HuH-7 (cell line): ENCODE data around the gene AKIP1.
"Not testable (repeated sequence)": the region's sequence is repeated elsewhere in the genome, so short reads cannot be mapped to it uniquely, and the experiment has no call there.

Experiments used
- DNase-seq: peaks from one replicate; pipeline ENCODE4 v3.0.0; 2011; ENCODE audit warnings: low spot score

The AKIP1 gene

GRCh38 chr11:8911029-8911823 is at the start of gene AKIP1:
TSS of gene AKIP1 (plus strand) at chr11:8911189. CDS start at chr11:8911450, 261 bp downstream.
- DNase-seq, result peak; percentile 97

- DNase-seq, result no peak
Observed at GRCh38 chr11:8863838-8864237, 47.2 kb upstream of the AKIP1 start.

- no peak for DNase-seq
Observed at GRCh38 chr11:8865304-8865703, 45.7 kb upstream of the AKIP1 start.

- no peak for DNase-seq
Observed at GRCh38 chr11:8867035-8867434, 44.0 kb upstream of the AKIP1 start.

DNA sequence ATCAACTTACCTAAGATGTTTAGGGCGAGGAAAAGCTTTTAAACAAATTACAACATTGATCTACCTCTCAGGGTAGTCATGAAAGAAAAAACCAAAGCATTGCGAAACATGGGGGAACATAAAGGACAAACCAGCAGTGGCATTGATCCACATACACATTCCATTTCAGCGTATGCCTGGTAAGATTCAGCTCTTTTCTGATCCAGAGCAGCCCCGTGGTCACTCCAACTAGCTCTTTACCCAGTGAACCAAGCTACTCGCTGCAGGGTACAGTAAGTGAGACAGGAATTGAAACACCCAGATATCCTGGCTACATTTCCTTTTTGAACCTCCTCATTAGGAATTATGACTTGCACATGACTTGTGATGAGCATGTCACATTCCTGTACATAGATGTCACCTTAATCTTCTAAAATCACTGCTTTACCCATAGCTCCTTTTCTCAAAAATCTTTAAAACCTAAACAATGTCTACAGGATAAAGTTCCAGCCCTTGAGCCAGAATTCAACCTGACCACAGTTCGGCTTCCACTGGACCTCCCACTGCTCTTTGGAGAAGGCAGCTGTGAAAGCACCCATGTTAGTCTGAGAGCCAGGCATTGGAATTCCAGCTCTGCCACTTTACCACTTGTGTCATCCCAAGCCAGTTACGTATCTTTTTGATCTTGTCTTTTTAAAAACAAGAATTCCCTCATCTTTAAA is 42.9 kb upstream of the AKIP1 start:
- peak; percentile 58 for DNase-seq

- DNase-seq, result peak; percentile 71
Observed at GRCh38 chr11:8870411-8871170, 40.4 kb upstream of the AKIP1 start.

DNA sequence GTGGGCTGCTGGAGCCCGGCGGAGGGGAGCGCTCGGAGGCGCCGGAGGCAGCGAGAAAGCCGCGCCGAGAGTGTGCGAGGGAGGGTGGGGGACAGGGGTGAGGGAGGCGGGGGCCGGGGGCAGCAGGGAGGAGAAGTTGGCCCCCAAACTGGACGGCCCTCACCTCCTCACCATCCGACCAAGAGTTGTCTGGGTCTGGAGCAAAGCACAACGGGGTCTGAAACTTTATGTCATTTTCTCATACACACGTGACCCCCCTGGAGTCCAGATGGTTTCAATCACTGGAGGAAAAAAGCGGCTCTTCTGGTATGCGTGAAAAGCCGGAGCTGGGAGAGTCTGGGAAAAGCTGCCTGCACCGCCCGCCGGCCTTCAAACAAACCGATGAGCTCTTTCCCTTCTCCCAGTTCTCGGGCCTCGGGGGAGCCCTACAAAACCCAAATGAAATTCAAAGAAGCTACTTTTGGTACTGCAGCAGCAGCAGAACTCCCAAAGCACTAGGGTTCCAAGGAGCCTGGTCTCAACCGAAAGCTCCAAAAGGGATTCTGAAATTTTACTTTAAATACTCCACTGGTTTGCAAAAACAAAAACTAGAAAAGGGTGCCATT is 39.7 kb upstream of the AKIP1 start:
- peak; percentile 77 for DNase-seq

DNA sequence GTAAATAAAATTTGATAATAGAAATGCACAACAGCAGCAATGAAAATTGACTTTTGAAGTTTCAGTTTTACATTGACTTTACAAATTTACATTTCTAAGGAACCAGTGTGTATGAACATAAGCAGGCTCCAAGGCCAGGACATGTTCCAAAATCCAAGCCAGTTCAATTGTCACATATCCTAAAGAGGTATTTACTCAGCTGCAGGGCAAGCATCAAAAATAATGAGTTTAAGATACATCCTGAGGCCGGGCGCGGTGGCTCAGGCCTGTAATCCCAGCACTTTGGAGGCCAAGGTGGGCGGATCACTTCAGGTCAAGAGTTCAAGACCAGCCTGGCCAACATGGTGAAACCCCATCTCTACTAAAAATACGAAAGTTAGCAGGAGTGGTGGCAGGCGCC is 39.0 kb upstream of the AKIP1 start:
- DNase-seq, result no peak

- no peak for DNase-seq
Observed at GRCh38 chr11:8873741-8874405, 37.1 kb upstream of the AKIP1 start.

- no peak for DNase-seq
Observed at GRCh38 chr11:8878771-8879170, 32.2 kb upstream of the AKIP1 start.

DNA sequence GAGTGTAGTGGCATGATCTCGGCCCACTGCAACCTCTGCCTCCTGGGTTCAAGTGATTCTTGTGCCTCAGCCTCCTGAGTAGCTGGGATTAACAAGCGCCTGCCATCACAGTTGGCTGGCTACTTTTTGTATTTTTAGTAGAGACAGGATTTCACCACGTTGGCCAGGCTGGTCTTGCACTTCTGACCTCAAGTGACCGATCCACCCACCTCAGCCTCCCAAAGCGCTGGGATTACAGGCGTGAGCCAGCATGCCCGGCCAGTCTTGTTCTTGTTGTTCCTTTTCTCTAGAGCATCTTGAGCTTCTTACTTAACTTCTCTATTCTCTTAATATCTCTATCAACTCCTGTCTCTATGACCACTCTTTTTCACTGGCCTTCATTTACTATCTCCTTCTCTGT is 29.4 kb upstream of the AKIP1 start:
- DNase-seq, result not testable (repeated sequence)

DNA sequence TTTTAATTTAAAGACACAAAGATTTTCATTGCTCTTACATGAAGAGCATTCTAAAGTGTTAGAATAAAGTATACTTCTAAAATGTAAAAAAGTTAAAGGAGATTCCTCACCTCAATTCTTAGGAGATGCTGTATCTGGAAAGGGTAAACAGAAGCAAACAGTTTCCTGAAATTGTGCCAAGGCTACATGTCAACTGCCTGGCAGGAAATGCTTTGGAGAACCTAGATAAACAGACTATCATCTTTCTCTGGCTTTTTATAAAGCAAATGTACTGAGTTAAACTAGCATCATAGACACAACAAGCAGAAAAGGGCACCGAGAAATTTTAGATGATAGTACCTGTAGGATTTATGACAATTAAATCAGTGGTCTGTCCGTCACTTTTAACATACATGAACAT is 24.7 kb upstream of the AKIP1 start:
- no peak for DNase-seq

- DNase-seq, result not testable (repeated sequence)
Observed at GRCh38 chr11:8891185-8891584, 19.8 kb upstream of the AKIP1 start.

DNA sequence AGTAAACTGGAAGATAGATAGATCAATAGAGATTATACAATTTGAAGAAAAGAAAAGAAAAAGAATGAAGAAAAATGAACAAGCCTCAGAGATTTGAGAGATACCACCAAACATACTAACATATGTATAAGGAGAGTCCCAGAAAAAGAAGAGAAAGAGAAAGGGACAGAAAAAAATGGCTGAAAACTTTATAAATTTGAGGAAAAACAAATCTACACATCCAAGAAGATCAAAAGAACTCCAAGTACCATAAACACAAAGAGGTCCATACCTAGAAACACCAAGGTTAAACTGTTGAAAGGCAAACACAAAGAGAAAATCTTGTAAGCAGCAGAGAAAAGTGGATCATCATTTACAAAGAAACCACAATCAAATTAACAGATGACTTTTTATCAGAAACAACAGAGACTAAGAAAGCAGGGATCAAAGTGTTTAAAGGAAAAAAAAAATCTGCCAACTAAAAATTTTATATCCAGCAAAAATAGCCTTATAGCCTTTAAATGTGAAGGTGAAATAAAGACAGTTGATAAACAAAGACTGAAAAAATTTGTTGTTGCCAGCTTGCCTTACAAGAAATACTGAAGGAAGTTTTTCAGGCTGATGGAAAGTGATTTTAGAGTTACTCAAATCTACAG is 11.8 kb upstream of the AKIP1 start:
- no peak for DNase-seq

- no peak for DNase-seq
Observed at GRCh38 chr11:8905528-8906165, 5.3 kb upstream of the AKIP1 start.

GRCh38 chr11:8907116-8907515 is 3.9 kb upstream of the AKIP1 start:
- DNase-seq, result no peak

- DNase-seq, result no peak
Observed at GRCh38 chr11:8908099-8908498, 2.9 kb upstream of the AKIP1 start.

- no peak for DNase-seq
Observed at GRCh38 chr11:8910649-8911026, 351 bp upstream of the AKIP1 start.

- peak; percentile 42 for DNase-seq
Observed at GRCh38 chr11:8913961-8914660, 3.1 kb downstream of the AKIP1 start.

- DNase-seq, result no peak
Observed at GRCh38 chr11:8914661-8915018, 3.7 kb downstream of the AKIP1 start.
